ENCODE measurements around the gene AOC2. TPM values are rescaled to one million over a fixed set of nuclear protein-coding genes. Genes with fewer than 3 reads are reported as not detected.

Gene AOC2
- polyA plus RNA-seq (2011; rRNA removed) (0.37 and 0.43 TPM in 2 replicates), polyA minus RNA-seq (2011; rRNA and poly(A)+ RNA removed) (0.57 and 1.1 TPM in 2 replicates)

GRCh38 chr17:42844271-42844670 lies at the start of gene AOC2:
TSS of gene AOC2 (plus strand) at chr17:42844580. CDS start at chr17:42844627, 47 bp downstream.
- ChIA-PET POLR2A (no interaction called here), CTCF (interaction anchor here (0.6 to 7.9 kb wide), 21 partner anchors 9 to 471 kb away, joined by 3 to 62 read pairs (median 5); partner anchors contain the start of genes BECN1 and RPL27)
- no peak within 1 kb of the TSS for H3K4me3 ChIP-seq (ENCODE audit: low read depth, low read length)
- no peak for DNase-seq (ENCODE audit: low read depth)
- TF ChIP-seq CTCF (IDR thresholded peaks at IDR 0.05; ENCODE audit: insufficient read depth, low read depth, low read length) = no peak
- peaks cover 15% of the 10 kb centered on the region for H3K36me3 ChIP-seq (ENCODE audit: control insufficient read depth, insufficient read depth, low read length)
- no peaks in the 10 kb centered on the region for H3K27me3 ChIP-seq (ENCODE audit: control insufficient read depth, insufficient read depth, low read length)

- ChIA-PET POLR2A (interaction anchor here (0.5 to 0.6 kb wide), 2 partner anchors 829 to 1031 kb away, joined by 4 to 21 read pairs; no protein-coding TSS in a partner anchor), CTCF (interaction anchor here (1.0 to 2.4 kb wide), 2 partner anchors 9 to 142 kb away, joined by 4 to 6 read pairs; no protein-coding TSS in a partner anchor)
- Histone ChIP-seq H3K27me3 (ENCODE audit: control insufficient read depth, insufficient read depth, low read length) (no peaks in the 10 kb centered on the region), H3K36me3 (ENCODE audit: control insufficient read depth, insufficient read depth, low read length) (peaks cover 4% of the 10 kb centered on the region; the same call in 1 of the 2 replicates), H3K4me3 (ENCODE audit: low read depth, low read length) (no peak overlapping the region)
- DNase-seq (ENCODE audit: low read depth) = no peak
- no peak for TF ChIP-seq CTCF (IDR thresholded peaks at IDR 0.05; ENCODE audit: insufficient read depth, low read depth, low read length)
Observed at GRCh38 chr17:42795061-42795460, 49.3 kb upstream of the AOC2 start.

- no peaks in the 10 kb centered on the region for H3K27me3 ChIP-seq (ENCODE audit: control insufficient read depth, insufficient read depth, low read length)
- no peak overlapping the region for H3K4me3 ChIP-seq (ENCODE audit: low read depth, low read length)
- peaks cover 4% of the 10 kb centered on the region; the same call in 1 of the 2 replicates for H3K36me3 ChIP-seq (ENCODE audit: control insufficient read depth, insufficient read depth, low read length)
- TF ChIP-seq CTCF (IDR thresholded peaks at IDR 0.05; ENCODE audit: insufficient read depth, low read depth, low read length) = no peak
- CTCF ChIA-PET = interaction anchor here (1.0 to 2.4 kb wide), 2 partner anchors 9 to 142 kb away, joined by 4 to 6 read pairs; no protein-coding TSS in a partner anchor
- DNase-seq (ENCODE audit: low read depth) = no peak
- POLR2A ChIA-PET = interaction anchor here (0.6 kb wide), 1 partner anchor 1031 kb away, joined by 21 read pairs; no protein-coding TSS in a partner anchor
Observed at GRCh38 chr17:42795465-42795864, 48.9 kb upstream of the AOC2 start.

GRCh38 chr17:42796066-42796758 lies 48.2 kb upstream of the AOC2 start:
- no peak overlapping the region for H3K4me3 ChIP-seq (ENCODE audit: low read depth, low read length)
- DNase-seq (ENCODE audit: low read depth) = no peak
- ChIA-PET CTCF (interaction anchor here (1.3 to 2.4 kb wide), 3 partner anchors 10 to 28 kb away, joined by 5 to 8 read pairs (median 6); partner anchors contain the start of gene BECN1), POLR2A (no interaction called here)
- no peak for TF ChIP-seq CTCF (IDR thresholded peaks at IDR 0.05; ENCODE audit: insufficient read depth, low read depth, low read length)
- H3K36me3 ChIP-seq (ENCODE audit: control insufficient read depth, insufficient read depth, low read length) = peaks cover 4% of the 10 kb centered on the region; the same call in 1 of the 2 replicates
- no peaks in the 10 kb centered on the region for H3K27me3 ChIP-seq (ENCODE audit: control insufficient read depth, insufficient read depth, low read length)
